Upper lobe of left lung (tissue), 6 donors: Measurements from ENCODE around the gene C16orf95. TPM values are rescaled to one million over a fixed set of nuclear protein-coding genes. Genes with fewer than 3 reads are reported as not detected.
A peak's percentile ranks its signal among the peaks of the same experiment; 100 is the strongest.

Experiments used
- ATAC-seq, 2 donors: fragments of 200-7000 bp; cut with Tn5 transposase; one replicate each; pipeline ENCODE4 v1.9.1; 2022; ENCODE audit warnings: mild to moderate bottlenecking in 2 of 2, moderate library complexity in 2 of 2; ENCODE audit not compliant: low FRiP score in 2 of 2
- DNase-seq, 2 donors: peaks; one replicate each; pipeline ENCODE4 v3.0.0-alpha.2; 2019 to 2020
- H3K27ac ChIP-seq, 4 donors: fragments of 200-600 bp; sonication (generic); one replicate each; pipeline ENCODE4 v1.5.1; 2016 to 2019
- H3K27me3 ChIP-seq, 4 donors: fragments of 200-600 bp; sonication (generic); one replicate each; pipeline ENCODE4 v1.5.1; 2017 to 2019
- H3K36me3 ChIP-seq, 4 donors: fragments of 200-600 bp; sonication (generic); one replicate each; pipeline ENCODE4 v1.5.1; 2016 to 2019
- H3K4me1 ChIP-seq, 4 donors: fragments of 200-600 bp; sonication (generic); one replicate each; pipeline ENCODE4 v1.5.1; 2018 to 2019
- H3K4me3 ChIP-seq, 4 donors: fragments of 200-600 bp; sonication (generic); one replicate each; pipeline ENCODE4 v1.5.1; 2017 to 2019; ENCODE audit warnings: mild to moderate bottlenecking in 2 of 4, moderate library complexity in 1 of 4
- H3K9me3 ChIP-seq, 4 donors: fragments of 200-600 bp; sonication (generic); one replicate each; pipeline ENCODE4 v1.5.1; 2018 to 2019
- EP300 ChIP-seq, 4 donors: sonication (generic); formaldehyde crosslinking; IDR thresholded peaks; one replicate each; pipeline ENCODE4 v1.5.1; 2017; ENCODE audit warnings: antibody characterized with exemption in 4 of 4, control low read depth in 2 of 4
- POLR2A ChIP-seq, 4 donors: fragments of 450-650 bp; IDR thresholded peaks; one replicate each; pipeline ENCODE4 v1.5.1; 2016 to 2017; ENCODE audit warnings: antibody characterized with exemption in 4 of 4, mild to moderate bottlenecking in 2 of 4
- POLR2AphosphoS5 ChIP-seq, 2 donors: sonication (generic); formaldehyde crosslinking; IDR thresholded peaks; one replicate each; pipeline ENCODE4 v1.5.1; 2017; ENCODE audit warnings: antibody characterized with exemption in 2 of 2
- WGBS, 2 donors: methylation state at CpG; one replicate each; pipeline ENCODE4 v1.1.5; 2017 to 2018; 5-methylcytosine and 5-hydroxymethylcytosine counted together
- total RNA-seq, 6 donors: library from RNA; depleted of rRNA in 4 of 6; stranded (reverse); fragments of >200 nt in 4 of 6; gene quantifications; one replicate each; pipeline versions ENCODE4 v1.1.0 to v1.2.1, GENCODE V29; 2016 to 2021
- TF ChIP-seq, protein P1 (sequence below), 6 experiments: fragments of 450-650 bp in 4 of 6; fragments of 200-600 bp in 2 of 6; sonication (generic) in 2 of 6; IDR thresholded peaks; one replicate each; pipeline ENCODE4 v1.5.1; 2016 to 2019; ENCODE audit warnings: antibody characterized with exemption in 6 of 6
- donor health status: DM: no; HTN: no; CAD: no; lungs with moderate emphysema.
- donor health status: DM: no; HTN: yes; CAD: no; lungs with severe emphysema.

Gene C16orf95
- total RNA-seq, 6 donors from 2014 or later, result 1.8 to 9.4 (median 3.4) TPM

DNA sequence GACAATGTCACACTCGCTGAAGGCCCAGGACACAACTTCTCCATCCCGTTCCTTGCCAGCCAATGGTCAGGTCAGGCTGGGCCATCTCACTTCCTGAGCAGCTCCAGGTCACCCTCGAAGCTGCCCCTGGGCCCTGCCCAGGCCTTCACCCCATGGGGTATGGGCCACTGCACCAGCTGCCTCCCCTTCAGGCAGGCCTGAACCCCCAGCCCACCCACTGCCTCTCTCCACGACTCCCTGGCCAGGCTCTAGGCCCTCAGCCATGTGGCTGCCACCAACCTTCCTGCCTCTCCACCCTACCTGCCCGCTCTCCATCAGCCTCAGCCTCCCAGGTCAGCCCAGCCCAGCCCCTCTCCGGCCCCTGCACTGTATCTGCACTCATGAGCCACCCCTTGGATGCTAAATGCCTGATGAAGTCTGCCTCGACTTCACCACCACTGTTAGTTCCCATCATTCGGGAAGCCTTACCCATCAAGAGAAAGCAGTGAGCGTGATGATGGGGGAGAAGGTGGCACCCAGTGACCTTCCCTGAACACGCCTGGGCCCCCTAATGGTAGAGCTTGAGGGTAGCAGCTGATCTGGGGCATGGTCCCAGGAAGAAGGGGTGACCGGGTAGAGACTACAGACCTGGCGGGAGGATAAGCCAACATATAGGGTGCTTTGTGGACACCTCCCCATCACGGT lies 30.9 kb upstream of the C16orf95 start:
- Histone ChIP-seq H3K4me3 (no peak overlapping the region), H3K36me3 (peaks cover 0 to 31% (median 13%) of the 10 kb centered on the region in 4 donors), H3K27me3 (no peaks in the 10 kb centered on the region), H3K9me3 (no peaks in the 10 kb centered on the region), H3K27ac (no peak overlapping the region), H3K4me1 (peaks cover 13 to 23% (median 15%) of the 10 kb centered on the region in 4 donors)
- no peak for ATAC-seq
- TF ChIP-seq POLR2AphosphoS5 (IDR thresholded peaks at IDR 0.05) (no peak), POLR2A (IDR thresholded peaks at IDR 0.05) (no peak), EP300 (IDR thresholded peaks at IDR 0.05) (no peak)
- TF ChIP-seq, protein P1, sequence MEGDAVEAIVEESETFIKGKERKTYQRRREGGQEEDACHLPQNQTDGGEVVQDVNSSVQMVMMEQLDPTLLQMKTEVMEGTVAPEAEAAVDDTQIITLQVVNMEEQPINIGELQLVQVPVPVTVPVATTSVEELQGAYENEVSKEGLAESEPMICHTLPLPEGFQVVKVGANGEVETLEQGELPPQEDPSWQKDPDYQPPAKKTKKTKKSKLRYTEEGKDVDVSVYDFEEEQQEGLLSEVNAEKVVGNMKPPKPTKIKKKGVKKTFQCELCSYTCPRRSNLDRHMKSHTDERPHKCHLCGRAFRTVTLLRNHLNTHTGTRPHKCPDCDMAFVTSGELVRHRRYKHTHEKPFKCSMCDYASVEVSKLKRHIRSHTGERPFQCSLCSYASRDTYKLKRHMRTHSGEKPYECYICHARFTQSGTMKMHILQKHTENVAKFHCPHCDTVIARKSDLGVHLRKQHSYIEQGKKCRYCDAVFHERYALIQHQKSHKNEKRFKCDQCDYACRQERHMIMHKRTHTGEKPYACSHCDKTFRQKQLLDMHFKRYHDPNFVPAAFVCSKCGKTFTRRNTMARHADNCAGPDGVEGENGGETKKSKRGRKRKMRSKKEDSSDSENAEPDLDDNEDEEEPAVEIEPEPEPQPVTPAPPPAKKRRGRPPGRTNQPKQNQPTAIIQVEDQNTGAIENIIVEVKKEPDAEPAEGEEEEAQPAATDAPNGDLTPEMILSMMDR (IDR thresholded peaks at IDR 0.05), result no peak
- DNase-seq, result no peak
- 96 to 98% methylated on average over 11 to 13 of the region's 13 CpGs for WGBS, 2 donors

DNA sequence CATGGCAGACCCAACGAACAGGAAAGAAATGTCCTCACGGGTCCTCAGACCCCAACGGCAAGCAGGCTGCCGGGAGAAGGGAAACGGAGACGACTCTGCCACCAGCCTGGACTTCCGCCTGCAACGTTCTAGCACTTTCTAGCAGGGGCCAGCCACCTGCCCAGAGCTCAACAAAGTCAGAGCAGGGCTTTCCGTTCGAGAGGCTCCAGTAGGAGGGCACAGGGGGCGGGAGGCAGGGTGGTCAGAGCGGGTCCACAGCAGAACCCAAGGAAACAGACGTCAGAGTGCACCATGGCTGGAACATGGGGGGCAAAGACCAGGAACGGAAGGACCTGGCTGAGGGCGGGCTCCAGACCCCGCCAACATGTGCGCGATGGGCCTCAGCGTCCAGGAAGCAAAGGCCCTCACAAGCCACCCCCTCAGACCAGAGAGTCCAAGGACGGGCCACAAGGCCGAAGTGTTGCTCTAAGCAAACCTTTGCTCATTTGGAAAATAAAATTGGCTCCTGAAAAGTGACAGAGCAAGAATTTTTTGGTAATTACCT lies 29.4 kb upstream of the C16orf95 start:
- no peak overlapping the region for H3K27ac ChIP-seq
- no peak overlapping the region for H3K4me3 ChIP-seq
- ATAC-seq (no peak), DNase-seq (no peak)
- H3K27me3 ChIP-seq, result no peaks in the 10 kb centered on the region
- H3K9me3 ChIP-seq, result no peaks in the 10 kb centered on the region
- peaks cover 9 to 45% (median 26%) of the 10 kb centered on the region in 4 donors for H3K36me3 ChIP-seq
- 96 to 98% methylated on average over 21 of the region's 21 CpGs for WGBS, 2 donors
- no peak for TF ChIP-seq POLR2AphosphoS5 (IDR thresholded peaks at IDR 0.05)
- TF ChIP-seq EP300 (IDR thresholded peaks at IDR 0.05), result no peak
- TF ChIP-seq POLR2A (IDR thresholded peaks at IDR 0.05), result no peak
- peaks cover 13 to 23% (median 15%) of the 10 kb centered on the region in 4 donors for H3K4me1 ChIP-seq

DNA sequence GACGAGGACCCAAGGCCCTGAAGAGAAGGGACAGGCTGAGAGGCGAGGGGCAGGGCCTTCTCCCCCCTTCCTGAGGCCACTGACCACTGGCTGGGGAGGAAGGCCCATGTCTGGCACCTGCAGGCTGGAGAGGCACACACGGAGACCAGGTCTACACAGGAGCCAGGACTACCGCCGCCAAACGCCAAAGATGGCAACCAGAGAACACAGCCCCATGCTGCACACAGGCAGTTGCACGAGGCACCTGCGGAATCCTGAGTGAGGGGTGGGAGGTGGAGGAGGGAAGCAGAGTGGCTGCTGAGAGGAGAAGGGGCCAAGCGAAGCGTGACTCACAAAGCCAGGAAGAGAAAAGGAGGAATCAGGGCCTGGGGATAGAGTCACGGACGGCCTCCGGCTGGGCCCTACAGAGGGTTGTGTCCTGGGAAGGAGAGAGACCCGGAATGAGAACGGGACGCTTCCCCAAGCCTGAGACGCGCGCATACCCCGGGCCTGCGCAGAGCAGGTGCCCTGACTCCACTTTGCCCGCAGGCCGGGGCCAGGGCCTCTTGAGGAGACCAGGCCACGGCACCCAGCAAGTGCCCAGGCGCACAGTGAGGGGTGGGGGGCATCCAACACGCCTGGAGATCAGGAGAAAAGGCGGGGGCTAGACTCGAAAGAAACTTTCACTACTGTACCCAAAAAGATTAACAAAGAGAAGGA lies 28.7 kb upstream of the C16orf95 start:
- no peaks in the 10 kb centered on the region for H3K9me3 ChIP-seq
- no peak overlapping the region for H3K4me3 ChIP-seq
- peaks cover 13 to 23% (median 15%) of the 10 kb centered on the region in 4 donors for H3K4me1 ChIP-seq
- ATAC-seq (peak in 1 of 2 donors; percentile 28), DNase-seq (peak in 1 of 2 donors; percentile 62)
- H3K27ac ChIP-seq, result peak overlapping the region; percentile 2 to 73 (median 18)
- H3K36me3 ChIP-seq, result peaks cover 9 to 53% (median 26%) of the 10 kb centered on the region in 4 donors
- 96% methylated on average over 28 of the region's 28 CpGs for WGBS, 2 donors
- no peaks in the 10 kb centered on the region for H3K27me3 ChIP-seq
- TF ChIP-seq, protein P1 (IDR thresholded peaks at IDR 0.05), result no peak
- TF ChIP-seq POLR2AphosphoS5 (IDR thresholded peaks at IDR 0.05), result no peak
- no peak for TF ChIP-seq EP300 (IDR thresholded peaks at IDR 0.05)
- TF ChIP-seq POLR2A (IDR thresholded peaks at IDR 0.05), result no peak

DNA sequence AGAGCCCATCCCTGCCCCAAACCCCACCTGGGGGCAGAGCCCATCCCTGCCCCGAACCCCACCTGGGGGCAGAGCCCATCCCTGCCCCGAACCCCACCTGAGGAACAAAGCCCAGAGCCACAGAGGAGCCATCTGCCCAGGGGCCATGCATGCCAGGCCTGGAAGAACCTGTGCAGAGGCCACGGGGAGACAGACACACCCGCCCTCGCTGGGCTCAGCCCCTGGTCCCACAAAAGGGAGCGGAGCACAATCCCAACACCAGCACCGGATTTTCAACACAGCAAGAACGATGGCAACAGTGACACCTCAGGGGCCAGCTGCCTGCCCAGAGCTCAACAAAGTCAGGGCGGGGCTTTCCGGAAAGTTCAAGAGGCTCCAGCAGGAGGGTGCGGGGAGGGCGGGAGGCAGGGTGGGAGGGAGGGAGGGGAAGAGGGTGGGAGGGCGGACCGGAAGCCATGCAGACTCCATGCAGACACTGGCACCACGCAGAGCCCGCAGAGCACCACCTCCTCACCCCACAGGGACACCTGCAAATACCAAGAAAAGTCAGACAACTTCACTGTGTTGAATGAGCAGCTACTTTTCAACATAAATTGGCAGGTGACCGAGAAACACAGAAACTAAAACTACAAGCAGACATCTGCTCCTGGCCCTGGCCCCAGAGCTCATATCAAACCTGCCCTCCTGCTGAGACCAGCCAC lies 27.9 kb upstream of the C16orf95 start:
- Histone ChIP-seq H3K4me3 (no peak overlapping the region), H3K27ac (peak overlapping the region; percentile 15 to 73 (median 43)), H3K9me3 (no peaks in the 10 kb centered on the region), H3K27me3 (no peaks in the 10 kb centered on the region), H3K4me1 (peaks cover 13 to 23% (median 15%) of the 10 kb centered on the region in 4 donors), H3K36me3 (peaks cover 9 to 57% (median 27%) of the 10 kb centered on the region in 4 donors)
- 38 to 46% methylated on average over 9 to 12 of the region's 17 CpGs for WGBS, 2 donors
- TF ChIP-seq EP300 (IDR thresholded peaks at IDR 0.05) (no peak), POLR2AphosphoS5 (IDR thresholded peaks at IDR 0.05) (peak in 1 of 2 donors; percentile 48)
- DNase-seq, result peak; percentile 63 to 75
- ATAC-seq, result peak in 1 of 2 donors; percentile 31

DNA sequence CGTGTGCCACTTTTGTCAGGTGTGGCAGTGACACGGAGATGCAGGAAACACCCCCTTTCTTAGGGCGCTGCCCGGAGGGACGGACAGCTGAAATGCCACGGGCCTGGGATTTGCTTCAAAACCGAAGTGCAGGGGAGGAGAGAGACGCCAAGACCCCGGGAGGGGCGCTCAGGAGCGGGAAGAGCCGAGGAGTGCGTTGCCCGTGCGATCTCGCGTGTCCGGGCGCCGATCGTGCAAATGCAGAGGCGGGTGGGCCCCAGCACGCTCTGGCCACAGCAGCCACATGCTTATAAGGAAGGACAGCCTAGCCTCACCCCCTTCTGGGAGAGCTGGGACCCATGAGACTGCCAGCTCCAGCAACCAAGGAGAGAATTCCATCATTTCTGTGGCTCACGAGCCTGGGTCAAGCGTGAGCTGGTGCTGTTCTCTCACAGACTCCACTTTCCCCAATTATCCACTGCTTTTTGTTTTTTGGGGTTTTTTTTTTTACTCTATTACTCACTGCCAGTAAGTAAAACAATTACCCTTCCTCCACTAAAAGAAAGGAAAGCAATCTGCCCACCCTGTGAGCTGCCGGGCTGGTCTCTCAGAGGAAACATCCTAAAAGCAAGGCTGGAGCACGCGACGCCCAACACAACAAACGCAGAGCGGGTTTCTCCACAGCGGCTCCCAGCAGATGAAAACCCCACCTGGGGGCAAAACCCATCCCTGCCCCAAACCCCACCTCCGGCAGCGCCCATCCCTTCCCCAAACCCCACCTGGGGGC lies 27.2 kb upstream of the C16orf95 start:
- peaks cover 9 to 65% (median 27%) of the 10 kb centered on the region in 4 donors for H3K36me3 ChIP-seq

More for the DNA sequence above, 27.2 kb upstream of the C16orf95 start:
- H3K4me1 ChIP-seq, result peaks cover 13 to 23% (median 15%) of the 10 kb centered on the region in 4 donors
- no peak for ATAC-seq
- DNase-seq, result peak in 1 of 2 donors; percentile 70
- H3K27ac ChIP-seq, result peak overlapping the region in 3 of 4 donors; percentile 19 to 73 (median 67)
- 88 to 92% methylated on average over 31 to 34 of the region's 34 CpGs for WGBS, 2 donors
- H3K9me3 ChIP-seq, result no peaks in the 10 kb centered on the region
- TF ChIP-seq EP300 (IDR thresholded peaks at IDR 0.05) (no peak), POLR2AphosphoS5 (IDR thresholded peaks at IDR 0.05) (no peak), POLR2A (IDR thresholded peaks at IDR 0.05) (no peak)
- TF ChIP-seq, protein P1 (IDR thresholded peaks at IDR 0.05), result no peak
- no peak overlapping the region for H3K4me3 ChIP-seq
- no peaks in the 10 kb centered on the region for H3K27me3 ChIP-seq
